ENCODE data around the gene ZDHHC13. TPM values are rescaled to one million over a fixed set of nuclear protein-coding genes. Genes with fewer than 3 reads are reported as not detected.

Gene ZDHHC13
- total RNA-seq, 1 experiment from 2014 or later, result 8.3 TPM

DNA sequence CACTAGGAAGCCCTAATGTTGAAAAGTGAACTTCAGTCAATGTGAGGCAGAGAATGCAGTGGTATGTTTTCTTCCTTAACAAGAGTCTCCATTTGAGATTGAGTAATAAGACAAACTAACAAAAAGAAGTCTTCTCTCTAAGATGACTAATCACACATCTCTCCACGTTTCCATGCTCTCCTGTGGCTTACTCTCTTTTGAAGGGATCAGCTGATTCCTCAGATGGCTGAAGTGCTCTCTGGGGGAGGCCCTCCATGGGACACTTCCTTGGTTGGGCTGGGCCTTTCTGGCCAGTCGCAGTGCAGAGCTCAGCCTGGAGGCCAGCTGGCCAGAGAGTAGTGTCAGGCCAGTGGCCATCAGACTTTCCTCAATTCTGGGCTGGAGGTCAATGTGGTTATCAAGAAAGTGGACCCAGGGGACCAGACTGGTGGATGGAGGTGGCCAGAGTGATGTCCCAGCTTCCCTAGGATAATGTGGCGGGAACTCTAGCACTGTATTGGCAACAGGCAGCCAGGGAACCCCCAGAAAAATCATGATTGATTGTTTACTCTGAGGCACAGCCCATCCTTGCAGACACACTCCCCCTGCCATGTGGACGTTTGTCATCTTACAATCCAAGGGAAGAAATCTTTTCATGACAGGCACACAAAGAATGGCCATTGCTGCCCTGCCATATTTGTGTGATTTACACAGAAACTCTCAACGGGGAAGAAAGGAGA lies 70.3 kb downstream of the ZDHHC13 start:
- no peaks in the 10 kb centered on the region for H3K27me3 Mint-ChIP-seq (ENCODE audit: insufficient read depth, unreplicated experiment)
- ChIA-PET POLR2A (no interaction called here), CTCF (no interaction called here)
- H3K36me3 Mint-ChIP-seq (ENCODE audit: insufficient read depth, unreplicated experiment), result peaks cover 7% of the 10 kb centered on the region
- no peaks in the 10 kb centered on the region for H3K4me1 Mint-ChIP-seq (ENCODE audit: insufficient read depth, unreplicated experiment)
- H3K4me3 Mint-ChIP-seq (ENCODE audit: unreplicated experiment), result no peak overlapping the region
- BruUV-seq (replicated peaks), result no TSS peak
- no peak overlapping the region for H3K27ac Mint-ChIP-seq (ENCODE audit: low read depth, unreplicated experiment)
- peak; percentile 10 for DNase-seq (ENCODE audit: unreplicated experiment)
- TF ChIP-seq, protein P1, sequence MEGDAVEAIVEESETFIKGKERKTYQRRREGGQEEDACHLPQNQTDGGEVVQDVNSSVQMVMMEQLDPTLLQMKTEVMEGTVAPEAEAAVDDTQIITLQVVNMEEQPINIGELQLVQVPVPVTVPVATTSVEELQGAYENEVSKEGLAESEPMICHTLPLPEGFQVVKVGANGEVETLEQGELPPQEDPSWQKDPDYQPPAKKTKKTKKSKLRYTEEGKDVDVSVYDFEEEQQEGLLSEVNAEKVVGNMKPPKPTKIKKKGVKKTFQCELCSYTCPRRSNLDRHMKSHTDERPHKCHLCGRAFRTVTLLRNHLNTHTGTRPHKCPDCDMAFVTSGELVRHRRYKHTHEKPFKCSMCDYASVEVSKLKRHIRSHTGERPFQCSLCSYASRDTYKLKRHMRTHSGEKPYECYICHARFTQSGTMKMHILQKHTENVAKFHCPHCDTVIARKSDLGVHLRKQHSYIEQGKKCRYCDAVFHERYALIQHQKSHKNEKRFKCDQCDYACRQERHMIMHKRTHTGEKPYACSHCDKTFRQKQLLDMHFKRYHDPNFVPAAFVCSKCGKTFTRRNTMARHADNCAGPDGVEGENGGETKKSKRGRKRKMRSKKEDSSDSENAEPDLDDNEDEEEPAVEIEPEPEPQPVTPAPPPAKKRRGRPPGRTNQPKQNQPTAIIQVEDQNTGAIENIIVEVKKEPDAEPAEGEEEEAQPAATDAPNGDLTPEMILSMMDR (IDR thresholded peaks at IDR 0.05; ENCODE audit: unreplicated experiment), result no peak
- intact Hi-C loops (cut with micrococcal nuclease), result no loop called here
- no peaks in the 10 kb centered on the region for H3K9me3 Mint-ChIP-seq (ENCODE audit: unreplicated experiment)

DNA sequence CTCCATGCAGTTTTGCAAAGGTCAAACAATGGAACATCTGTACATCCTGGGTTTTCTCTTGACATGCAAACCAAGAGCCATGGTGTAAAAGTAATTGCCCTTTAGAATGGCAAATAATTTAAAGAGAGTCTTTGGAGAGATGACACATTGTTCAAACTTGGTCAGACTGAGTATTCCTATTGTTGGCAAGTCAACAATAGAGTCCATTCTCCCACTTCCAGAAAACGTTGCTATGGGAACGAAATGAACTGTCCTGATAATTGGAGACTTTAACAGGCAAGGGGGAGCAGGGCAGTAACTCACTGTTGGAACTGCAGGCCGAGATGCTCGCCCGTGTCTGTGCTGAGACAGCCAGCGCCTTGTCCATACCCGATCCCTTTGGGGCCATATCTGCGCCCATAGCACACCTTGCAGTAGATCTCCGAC lies 70.9 kb downstream of the ZDHHC13 start:
- peaks cover 7% of the 10 kb centered on the region for H3K36me3 Mint-ChIP-seq (ENCODE audit: insufficient read depth, unreplicated experiment)
- TF ChIP-seq, protein P1 (IDR thresholded peaks at IDR 0.05; ENCODE audit: unreplicated experiment), result no peak
- CTCF ChIA-PET, result no interaction called here
- H3K27ac Mint-ChIP-seq (ENCODE audit: low read depth, unreplicated experiment), result no peak overlapping the region
- no peaks in the 10 kb centered on the region for H3K4me1 Mint-ChIP-seq (ENCODE audit: insufficient read depth, unreplicated experiment)
- no TSS peak for BruUV-seq (replicated peaks)
- POLR2A ChIA-PET, result no interaction called here
- no peak overlapping the region for H3K4me3 Mint-ChIP-seq (ENCODE audit: unreplicated experiment)
- no peak for DNase-seq (ENCODE audit: unreplicated experiment)
- H3K9me3 Mint-ChIP-seq (ENCODE audit: unreplicated experiment), result no peaks in the 10 kb centered on the region
- no peaks in the 10 kb centered on the region for H3K27me3 Mint-ChIP-seq (ENCODE audit: insufficient read depth, unreplicated experiment)
- intact Hi-C loops (cut with micrococcal nuclease), result no loop called here

DNA sequence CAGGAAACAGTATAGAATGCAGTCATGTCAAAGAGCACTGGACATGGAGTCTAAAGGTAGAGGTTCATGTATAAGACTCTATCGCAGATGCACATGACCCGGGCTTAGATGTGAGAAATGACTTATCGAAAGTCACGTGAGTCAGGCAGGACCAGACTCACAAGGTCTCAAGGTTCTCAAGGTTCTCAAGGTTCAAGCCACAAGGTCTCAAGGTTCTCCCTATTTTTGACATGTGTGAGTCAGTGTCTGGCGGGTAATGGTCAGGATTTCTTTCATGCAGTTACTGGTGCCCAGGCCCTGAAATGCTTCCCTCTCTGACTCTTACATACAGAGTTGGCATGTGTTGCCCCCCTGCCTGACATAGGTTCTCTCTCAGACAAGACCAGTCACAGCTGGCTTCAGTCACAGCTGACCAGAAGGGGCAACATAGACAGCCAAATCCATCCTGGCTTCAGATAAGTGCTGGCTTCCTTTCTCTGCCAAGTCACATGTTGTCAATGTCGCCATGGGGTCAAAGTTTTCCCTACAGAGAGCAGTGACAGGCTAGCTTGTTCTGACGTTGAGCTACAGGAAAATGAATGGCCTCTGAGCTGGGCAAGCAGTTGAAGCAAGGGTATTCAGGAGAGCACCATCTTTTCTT lies 74.7 kb downstream of the ZDHHC13 start:
- BruUV-seq (replicated peaks), result no TSS peak
- CTCF ChIA-PET, result interaction anchor here (0.5 kb wide), 1 partner anchor 33 kb away, joined by 3 read pairs; no protein-coding TSS in a partner anchor

DNA sequence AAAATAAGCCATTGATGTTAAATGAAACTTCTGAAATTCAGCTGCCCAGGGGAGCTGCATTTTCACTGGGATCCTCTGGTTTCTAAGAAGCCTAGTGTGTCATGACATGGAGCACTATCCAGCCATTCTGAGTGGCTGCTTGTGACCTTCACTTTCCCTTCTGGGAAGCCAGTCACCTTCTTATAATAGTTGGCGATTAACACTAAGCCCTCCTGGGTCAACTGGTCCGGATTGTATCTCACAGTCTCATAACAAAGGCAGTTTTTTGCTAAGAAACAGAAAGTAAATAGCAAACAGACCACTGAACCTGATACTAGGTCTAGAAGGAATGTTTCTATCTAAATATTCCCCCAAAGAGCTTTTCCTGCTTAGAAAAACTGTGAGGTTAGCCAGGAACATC lies 76.9 kb downstream of the ZDHHC13 start:
- DNase-seq (ENCODE audit: unreplicated experiment), result no peak
- ChIA-PET POLR2A (interaction anchor here (0.6 kb wide), 1 partner anchor 46 kb away, joined by 3 read pairs; no protein-coding TSS in a partner anchor), CTCF (no interaction called here)
- intact Hi-C loops (cut with micrococcal nuclease), result no loop called here
- BruUV-seq (replicated peaks), result no TSS peak
- H3K4me1 Mint-ChIP-seq (ENCODE audit: insufficient read depth, unreplicated experiment), result no peaks in the 10 kb centered on the region
- TF ChIP-seq, protein P1 (IDR thresholded peaks at IDR 0.05; ENCODE audit: unreplicated experiment), result no peak
- H3K27me3 Mint-ChIP-seq (ENCODE audit: insufficient read depth, unreplicated experiment), result peaks cover 9% of the 10 kb centered on the region
- H3K4me3 Mint-ChIP-seq (ENCODE audit: unreplicated experiment), result no peak overlapping the region
- peaks cover 7% of the 10 kb centered on the region for H3K36me3 Mint-ChIP-seq (ENCODE audit: insufficient read depth, unreplicated experiment)
- H3K9me3 Mint-ChIP-seq (ENCODE audit: unreplicated experiment), result no peaks in the 10 kb centered on the region
- H3K27ac Mint-ChIP-seq (ENCODE audit: low read depth, unreplicated experiment), result no peak overlapping the region

More for the DNA sequence above, 74.7 kb downstream of the ZDHHC13 start:
- TF ChIP-seq, protein P1 (IDR thresholded peaks at IDR 0.05; ENCODE audit: unreplicated experiment), result no peak
- POLR2A ChIA-PET, result no interaction called here
- Mint-ChIP-seq H3K9me3 (ENCODE audit: unreplicated experiment) (no peaks in the 10 kb centered on the region), H3K36me3 (ENCODE audit: insufficient read depth, unreplicated experiment) (peaks cover 7% of the 10 kb centered on the region), H3K4me1 (ENCODE audit: insufficient read depth, unreplicated experiment) (no peaks in the 10 kb centered on the region), H3K27ac (ENCODE audit: low read depth, unreplicated experiment) (no peak overlapping the region), H3K27me3 (ENCODE audit: insufficient read depth, unreplicated experiment) (no peaks in the 10 kb centered on the region), H3K4me3 (ENCODE audit: unreplicated experiment) (no peak overlapping the region)
- no peak for DNase-seq (ENCODE audit: unreplicated experiment)
- intact Hi-C loops (cut with micrococcal nuclease), result no loop called here

All from MCF 10A (cell line).